Measurements from ENCODE around the gene NHSL2. TPM values are rescaled to one million over a fixed set of nuclear protein-coding genes. Genes with fewer than 3 reads are reported as not detected.

The NHSL2 gene
- total and polyA plus RNA-seq, 4 donors: 1.4 to 9.9 (median 4.7) TPM

DNA sequence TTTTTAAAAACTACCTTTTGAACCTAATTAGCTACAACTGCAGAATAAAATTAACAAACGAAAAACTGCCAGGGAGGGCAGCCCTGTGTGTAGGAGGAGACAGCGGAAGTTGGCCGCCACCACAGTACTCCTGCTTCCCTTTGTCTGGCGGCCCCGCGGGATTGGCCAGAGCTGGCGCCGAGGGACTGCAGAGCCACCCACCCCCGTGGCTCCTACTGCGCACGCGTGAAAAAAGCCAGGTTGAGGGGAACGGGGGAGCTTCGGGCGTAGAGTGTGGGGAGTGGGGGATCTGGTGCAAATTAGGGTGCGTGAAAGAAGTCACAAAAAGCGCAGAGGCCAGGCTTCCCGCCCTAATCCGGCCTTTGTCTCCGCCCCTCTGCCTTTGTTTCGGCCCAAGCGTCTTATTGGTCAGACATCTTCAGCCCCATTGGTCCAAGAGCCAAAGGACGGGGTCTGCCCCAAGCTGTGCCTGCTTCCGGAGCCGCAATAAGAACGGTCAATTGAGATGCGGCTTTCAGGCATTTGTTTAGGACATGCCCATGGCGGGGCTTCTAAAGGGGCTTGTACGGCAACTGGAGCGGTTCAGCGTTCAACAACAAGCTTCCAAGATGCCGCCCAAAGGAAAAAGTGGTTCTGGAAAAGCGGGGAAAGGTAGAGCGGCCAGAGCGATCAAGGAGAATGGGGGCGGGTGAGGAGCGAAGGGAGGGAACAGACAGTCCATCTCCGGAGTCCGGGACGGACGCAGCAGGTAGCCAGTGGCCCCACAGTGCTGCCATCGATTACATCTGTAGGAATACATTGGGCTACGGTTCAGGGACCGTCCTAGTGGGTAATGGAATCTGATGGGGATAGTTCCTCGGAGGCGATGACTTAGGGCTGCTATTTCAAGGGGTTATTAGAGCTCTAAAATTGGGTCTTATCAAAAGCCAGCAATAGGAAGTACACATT lies 270.8 kb downstream of the NHSL2 start, which contains the start of gene PIN4:
TSS of gene PIN4 (plus strand) at position 580 of the 948 bp plus-strand sequence. CDS start at position 609, 29 bp downstream.
- H3K4me3 ChIP-seq: peak within 1 kb of the TSS; percentile 63
- DNase-seq: peak; percentile 96 to 98 (median 98)
- WGBS, 2 donors: 0 to 19% methylated on average over 37 to 46 of the region's 46 CpGs
- H3K4me1 ChIP-seq (ENCODE audit: control insufficient read depth in 5 of 5, insufficient read depth in 5 of 5, low read length in 5 of 5): peaks cover 0 to 12% (median 5%) of the 10 kb centered on the region in 5 donors
- H3K27me3 ChIP-seq (ENCODE audit: control insufficient read depth in 3 of 3, insufficient read depth in 3 of 3, low read length in 2 of 3): peaks cover 3 to 8% (median 5%) of the 10 kb centered on the region in 3 donors
- TF ChIP-seq, protein P1, sequence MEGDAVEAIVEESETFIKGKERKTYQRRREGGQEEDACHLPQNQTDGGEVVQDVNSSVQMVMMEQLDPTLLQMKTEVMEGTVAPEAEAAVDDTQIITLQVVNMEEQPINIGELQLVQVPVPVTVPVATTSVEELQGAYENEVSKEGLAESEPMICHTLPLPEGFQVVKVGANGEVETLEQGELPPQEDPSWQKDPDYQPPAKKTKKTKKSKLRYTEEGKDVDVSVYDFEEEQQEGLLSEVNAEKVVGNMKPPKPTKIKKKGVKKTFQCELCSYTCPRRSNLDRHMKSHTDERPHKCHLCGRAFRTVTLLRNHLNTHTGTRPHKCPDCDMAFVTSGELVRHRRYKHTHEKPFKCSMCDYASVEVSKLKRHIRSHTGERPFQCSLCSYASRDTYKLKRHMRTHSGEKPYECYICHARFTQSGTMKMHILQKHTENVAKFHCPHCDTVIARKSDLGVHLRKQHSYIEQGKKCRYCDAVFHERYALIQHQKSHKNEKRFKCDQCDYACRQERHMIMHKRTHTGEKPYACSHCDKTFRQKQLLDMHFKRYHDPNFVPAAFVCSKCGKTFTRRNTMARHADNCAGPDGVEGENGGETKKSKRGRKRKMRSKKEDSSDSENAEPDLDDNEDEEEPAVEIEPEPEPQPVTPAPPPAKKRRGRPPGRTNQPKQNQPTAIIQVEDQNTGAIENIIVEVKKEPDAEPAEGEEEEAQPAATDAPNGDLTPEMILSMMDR (IDR thresholded peaks at IDR 0.05; ENCODE audit: control extremely low read depth, extremely low read depth): no peak
- no peaks in the 10 kb centered on the region for H3K9me3 ChIP-seq (ENCODE audit: control insufficient read depth in 4 of 4, insufficient read depth in 3 of 4, low read length in 3 of 4)
- H3K27ac ChIP-seq (ENCODE audit: low read depth in 1 of 2, low read length in 1 of 2): peak within 1 kb of the TSS; percentile 81 to 89
- peak within 1 kb of the TSS; percentile 64 to 80 for H3K9ac ChIP-seq (ENCODE audit: insufficient read depth in 1 of 2, low read length in 2 of 2)
- ATAC-seq (ENCODE audit: insufficient read depth, low FRiP score): peak; percentile 97
- H3K36me3 ChIP-seq (ENCODE audit: control insufficient read depth in 4 of 4, insufficient read depth in 4 of 4, low read length in 4 of 4): peaks cover 0 to 2% (median 0%) of the 10 kb centered on the region in 4 donors

DNA sequence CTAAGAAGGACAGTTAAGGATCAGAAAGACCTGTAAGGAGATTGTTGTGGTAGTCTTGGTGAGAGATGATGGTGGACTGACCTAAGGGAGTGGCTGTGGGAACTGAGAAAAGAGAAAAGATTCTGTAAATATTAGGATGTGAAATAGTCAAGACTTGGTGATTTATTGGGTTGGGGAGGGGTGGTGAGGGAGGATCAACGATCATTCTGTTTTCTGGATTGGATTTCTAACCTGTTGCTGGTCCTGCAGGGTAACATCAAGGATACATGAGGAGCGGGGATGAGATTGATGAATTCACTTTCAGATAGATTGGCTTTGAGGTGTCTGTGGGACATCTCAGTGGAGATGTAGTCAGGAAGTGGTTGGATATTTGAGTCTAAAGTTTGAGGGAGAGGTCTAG lies 272.3 kb downstream of the NHSL2 start:
- TF ChIP-seq, protein P1 (IDR thresholded peaks at IDR 0.05; ENCODE audit: control extremely low read depth, extremely low read depth): no peak
- Histone ChIP-seq H3K9ac (ENCODE audit: insufficient read depth in 1 of 2, low read length in 2 of 2) (no peak overlapping the region), H3K27me3 (ENCODE audit: control insufficient read depth in 3 of 3, insufficient read depth in 3 of 3, low read length in 2 of 3) (peaks cover 3 to 10% (median 8%) of the 10 kb centered on the region in 3 donors), H3K9me3 (ENCODE audit: control insufficient read depth in 4 of 4, insufficient read depth in 3 of 4, low read length in 3 of 4) (no peaks in the 10 kb centered on the region), H3K4me3 (no peak overlapping the region), H3K36me3 (ENCODE audit: control insufficient read depth in 4 of 4, insufficient read depth in 4 of 4, low read length in 4 of 4) (peaks cover 0 to 2% (median 0%) of the 10 kb centered on the region in 4 donors), H3K27ac (ENCODE audit: low read depth in 1 of 2, low read length in 1 of 2) (no peak overlapping the region), H3K4me1 (ENCODE audit: control insufficient read depth in 5 of 5, insufficient read depth in 5 of 5, low read length in 5 of 5) (peaks cover 0 to 12% (median 5%) of the 10 kb centered on the region in 5 donors)
- no peak for ATAC-seq (ENCODE audit: insufficient read depth, low FRiP score)
- no peak for DNase-seq
- WGBS, 2 donors: 81 to 94% methylated on average over 2 of the region's 2 CpGs

DNA sequence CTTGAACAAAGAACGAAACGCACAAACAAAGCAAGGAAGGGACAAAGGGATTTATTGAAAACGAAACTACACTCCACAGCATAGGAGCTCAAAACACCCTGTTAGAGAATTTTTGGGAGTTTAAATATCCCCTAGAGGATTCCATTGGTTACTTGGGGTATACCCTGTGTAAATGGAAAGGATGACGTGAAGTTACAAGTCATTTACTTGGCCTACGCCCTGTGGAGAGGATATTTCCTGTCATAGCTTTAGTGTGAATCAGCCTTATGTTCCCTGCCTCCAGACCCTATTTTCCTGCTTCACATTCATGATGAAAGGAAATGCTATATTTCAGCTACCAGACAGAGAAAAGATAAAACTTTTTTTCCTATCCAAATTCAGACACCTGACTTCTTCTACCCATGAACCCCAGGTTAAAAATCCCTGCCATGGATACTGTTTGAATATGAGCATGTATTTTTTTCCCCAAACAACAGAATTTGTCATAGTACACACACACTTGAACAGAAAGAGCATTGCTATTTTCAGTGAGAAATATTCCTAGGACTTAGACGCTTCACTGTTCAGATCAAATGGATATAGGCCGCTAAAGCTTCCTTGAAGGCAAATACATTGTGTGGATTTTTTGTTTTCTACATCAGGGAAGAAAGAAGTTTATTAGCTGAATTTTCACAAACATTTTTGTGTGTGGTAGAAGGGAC lies 291.3 kb downstream of the NHSL2 start:
- DNase-seq (no peak), ATAC-seq (ENCODE audit: insufficient read depth, low FRiP score) (no peak)
- no peaks in the 10 kb centered on the region for H3K9me3 ChIP-seq (ENCODE audit: control insufficient read depth in 4 of 4, insufficient read depth in 3 of 4, low read length in 3 of 4)
- H3K36me3 ChIP-seq (ENCODE audit: control insufficient read depth in 4 of 4, insufficient read depth in 4 of 4, low read length in 4 of 4): peaks cover 0 to 12% (median 2%) of the 10 kb centered on the region in 4 donors
- peaks cover 0 to 1% (median 0%) of the 10 kb centered on the region in 5 donors for H3K4me1 ChIP-seq (ENCODE audit: control insufficient read depth in 5 of 5, insufficient read depth in 5 of 5, low read length in 5 of 5)
- 72 to 83% methylated on average over 7 of the region's 7 CpGs for WGBS, 2 donors
- TF ChIP-seq, protein P1 (IDR thresholded peaks at IDR 0.05; ENCODE audit: control extremely low read depth, extremely low read depth): no peak
- no peak overlapping the region for H3K27ac ChIP-seq (ENCODE audit: low read depth in 1 of 2, low read length in 1 of 2)
- H3K27me3 ChIP-seq (ENCODE audit: control insufficient read depth in 3 of 3, insufficient read depth in 3 of 3, low read length in 2 of 3): peaks cover 0 to 14% (median 10%) of the 10 kb centered on the region in 3 donors
- no peak overlapping the region for H3K9ac ChIP-seq (ENCODE audit: insufficient read depth in 1 of 2, low read length in 2 of 2)
- no peak overlapping the region for H3K4me3 ChIP-seq

Small RNA genes within 50 kb of the gene (small RNA-seq; reads per million reads assigned to genes)
- not detected for gene RNU6-1078P (ENCODE audit: low replicate concordance)

Other genes with a start within 250 kb of the NHSL2 start
- gene CXorf49, start 192.6 kb upstream of the NHSL2 start, total RNA-seq: not detected
- not detected for gene CXorf49, start 192.6 kb upstream of the NHSL2 start, polyA plus RNA-seq
- not detected for gene CXorf49B, start 147.5 kb upstream of the NHSL2 start, total RNA-seq
- not detected for gene CXorf49B, start 147.5 kb upstream of the NHSL2 start, polyA plus RNA-seq
- 1 to 10 TPM; 7.3 to 8.3 TPM for gene RTL5, start 221.1 kb downstream of the NHSL2 start, total RNA-seq
- gene RTL5, start 221.1 kb downstream of the NHSL2 start, polyA plus RNA-seq: 1 to 10 TPM; 2.8 to 3.8 TPM